Prostate gland (tissue), 2 donors: ENCODE results near the gene TMEM144.

Experiments
- POLR2A ChIP-seq: fragments of 450-650 bp; IDR thresholded peaks from one replicate; pipeline ENCODE4 v1.6.1; 2016; ENCODE audit warnings: antibody characterized with exemption, mild to moderate bottlenecking
- POLR2AphosphoS5 ChIP-seq: sonication (generic); formaldehyde crosslinking; IDR thresholded peaks from one replicate; pipeline ENCODE4 v1.6.1; 2017; ENCODE audit warnings: antibody characterized with exemption
- TF ChIP-seq, protein P1 (sequence below), 4 experiments: fragments of 200-600 bp in 2 of 4; fragments of 450-650 bp in 2 of 4; sonication (generic) in 2 of 4; IDR thresholded peaks; 1 replicate in 3 of 4; 2 replicates in 1 of 4; pipeline ENCODE4 v1.5.1; 2016 to 2019; ENCODE audit warnings: antibody characterized with exemption in 4 of 4, mild to moderate bottlenecking in 2 of 4, moderate library complexity in 2 of 4

- no peak for TF ChIP-seq POLR2A
- TF ChIP-seq, protein P1, sequence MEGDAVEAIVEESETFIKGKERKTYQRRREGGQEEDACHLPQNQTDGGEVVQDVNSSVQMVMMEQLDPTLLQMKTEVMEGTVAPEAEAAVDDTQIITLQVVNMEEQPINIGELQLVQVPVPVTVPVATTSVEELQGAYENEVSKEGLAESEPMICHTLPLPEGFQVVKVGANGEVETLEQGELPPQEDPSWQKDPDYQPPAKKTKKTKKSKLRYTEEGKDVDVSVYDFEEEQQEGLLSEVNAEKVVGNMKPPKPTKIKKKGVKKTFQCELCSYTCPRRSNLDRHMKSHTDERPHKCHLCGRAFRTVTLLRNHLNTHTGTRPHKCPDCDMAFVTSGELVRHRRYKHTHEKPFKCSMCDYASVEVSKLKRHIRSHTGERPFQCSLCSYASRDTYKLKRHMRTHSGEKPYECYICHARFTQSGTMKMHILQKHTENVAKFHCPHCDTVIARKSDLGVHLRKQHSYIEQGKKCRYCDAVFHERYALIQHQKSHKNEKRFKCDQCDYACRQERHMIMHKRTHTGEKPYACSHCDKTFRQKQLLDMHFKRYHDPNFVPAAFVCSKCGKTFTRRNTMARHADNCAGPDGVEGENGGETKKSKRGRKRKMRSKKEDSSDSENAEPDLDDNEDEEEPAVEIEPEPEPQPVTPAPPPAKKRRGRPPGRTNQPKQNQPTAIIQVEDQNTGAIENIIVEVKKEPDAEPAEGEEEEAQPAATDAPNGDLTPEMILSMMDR (IDR thresholded peaks at IDR 0.05), result no peak
- no peak for TF ChIP-seq POLR2AphosphoS5
Observed at GRCh38 chr4:158300012-158300411, 89.7 kb downstream of the TMEM144 start.
